GM21717 (cell line): Measurements from ENCODE around the gene TLX2.

ENCODE experiments used
- ATAC-seq: cut with Tn5 transposase; IDR thresholded peaks from one replicate; pipeline ENCODE4 v1.9.1; 2021; ENCODE audit warnings: mild to moderate bottlenecking, moderate library complexity; ENCODE audit not compliant: unreplicated experiment

TLX2 gene

GRCh38 chr2:74496997-74497776, 17.1 kb upstream of the TLX2 start:
- ATAC-seq: no peak

- ATAC-seq: no peak
Observed at GRCh38 chr2:74497777-74498499, 16.3 kb upstream of the TLX2 start.

- no peak for ATAC-seq
Observed at GRCh38 chr2:74498500-74499266, 15.6 kb upstream of the TLX2 start.

GRCh38 chr2:74499267-74499939, 14.8 kb upstream of the TLX2 start, which contains the start of gene LBX2:
TSS of gene LBX2 (minus strand) at chr2:74499603. CDS start at chr2:74499537, 66 bp downstream.
- no peak for ATAC-seq

- ATAC-seq: no peak
Observed at GRCh38 chr2:74499940-74500577, 14.2 kb upstream of the TLX2 start.

- no peak for ATAC-seq
Observed at GRCh38 chr2:74500578-74500946, 13.7 kb upstream of the TLX2 start.

GRCh38 chr2:74501335-74502071, 12.7 kb upstream of the TLX2 start:
- no peak for ATAC-seq

GRCh38 chr2:74502147-74502719, 12.0 kb upstream of the TLX2 start:
- ATAC-seq: no peak

- ATAC-seq: no peak
Observed at GRCh38 chr2:74502720-74503505, 11.3 kb upstream of the TLX2 start.

- no peak for ATAC-seq
Observed at GRCh38 chr2:74503506-74504475, 10.5 kb upstream of the TLX2 start.

- ATAC-seq: no peak
Observed at GRCh38 chr2:74504591-74504990, 9.7 kb upstream of the TLX2 start.

GRCh38 chr2:74505448-74506246, 8.6 kb upstream of the TLX2 start:
- ATAC-seq: no peak

- ATAC-seq: peak; percentile 91
Observed at GRCh38 chr2:74507145-74507925, 6.9 kb upstream of the TLX2 start, which contains the start of gene PCGF1. TSS of gene PCGF1 (minus strand) at chr2:74507695. CDS start at chr2:74507668, 27 bp downstream.

GRCh38 chr2:74507926-74508520, 6.2 kb upstream of the TLX2 start:
- ATAC-seq: peak; percentile 10

- ATAC-seq: no peak
Observed at GRCh38 chr2:74510272-74510671, 4.0 kb upstream of the TLX2 start.
